Skeletal muscle satellite cell (primary cell): ENCODE data around the gene CPA1.
A peak's percentile ranks its signal among the peaks of the same experiment; 100 is the strongest.

Source experiments
- H3K27me3 ChIP-seq: 2 replicates; pipeline ENCODE4 v1.7.0; 2013; ENCODE audit warnings: low read length; ENCODE audit not compliant: control insufficient read depth, insufficient read depth
- H3K36me3 ChIP-seq: 2 replicates; pipeline ENCODE4 v1.7.0; 2013; ENCODE audit warnings: mild to moderate bottlenecking, control low read depth, low read length; ENCODE audit not compliant: insufficient read depth
- H3K4me1 ChIP-seq: 2 replicates; pipeline ENCODE4 v1.7.0; 2013; ENCODE audit warnings: low read length; ENCODE audit not compliant: control insufficient read depth, insufficient read depth
- H3K4me2 ChIP-seq: 2 replicates; pipeline ENCODE4 v1.7.0; 2013; ENCODE audit warnings: mild to moderate bottlenecking, low read length
- H3K4me3 ChIP-seq: 2 replicates; pipeline ENCODE4 v1.7.0; 2013; ENCODE audit warnings: low read length
- H3K9ac ChIP-seq: 2 replicates; pipeline ENCODE4 v1.7.0; 2013; ENCODE audit warnings: mild to moderate bottlenecking, low read depth, low read length, moderate library complexity
- H3K9me3 ChIP-seq: replicated peaks from 2 replicates; pipeline ENCODE4 v1.7.0; 2013; ENCODE audit warnings: mild to moderate bottlenecking, control low read depth, low read length

CPA1 gene

GRCh38 chr7:130420943-130421578 lies 40.8 kb downstream of the CPA1 start:
- Histone ChIP-seq H3K4me1 (peaks cover 3% of the 10 kb centered on the region), H3K9ac (no peak overlapping the region), H3K36me3 (no peaks in the 10 kb centered on the region)

GRCh38 chr7:130421684-130422083 lies 41.4 kb downstream of the CPA1 start:
- Histone ChIP-seq H3K27me3 (no peaks in the 10 kb centered on the region), H3K4me3 (no peak overlapping the region), H3K36me3 (no peaks in the 10 kb centered on the region), H3K4me2 (no peak overlapping the region), H3K4me1 (peaks cover 3% of the 10 kb centered on the region), H3K9ac (no peak overlapping the region), H3K9me3 (no peaks in the 10 kb centered on the region)

More at GRCh38 chr7:130420943-130421578, 40.8 kb downstream of the CPA1 start:
- Histone ChIP-seq H3K9me3 (no peaks in the 10 kb centered on the region), H3K4me2 (no peak overlapping the region), H3K4me3 (no peak overlapping the region), H3K27me3 (no peaks in the 10 kb centered on the region)

GRCh38 chr7:130423501-130424037 lies 43.3 kb downstream of the CPA1 start:
- no peak overlapping the region for H3K9ac ChIP-seq
- H3K27me3 ChIP-seq = no peaks in the 10 kb centered on the region
- H3K4me2 ChIP-seq = no peak overlapping the region
- H3K4me1 ChIP-seq = peaks cover 3% of the 10 kb centered on the region
- no peak overlapping the region for H3K4me3 ChIP-seq
- no peaks in the 10 kb centered on the region for H3K9me3 ChIP-seq
- peaks cover 4% of the 10 kb centered on the region for H3K36me3 ChIP-seq

GRCh38 chr7:130425796-130426195 lies 45.5 kb downstream of the CPA1 start:
- peaks cover 4% of the 10 kb centered on the region for H3K36me3 ChIP-seq
- H3K4me2 ChIP-seq = no peak overlapping the region
- no peaks in the 10 kb centered on the region for H3K27me3 ChIP-seq
- no peak overlapping the region for H3K4me3 ChIP-seq
- no peak overlapping the region for H3K9ac ChIP-seq
- no peaks in the 10 kb centered on the region for H3K9me3 ChIP-seq
- peaks cover 15% of the 10 kb centered on the region for H3K4me1 ChIP-seq

GRCh38 chr7:130426564-130426963 lies 46.3 kb downstream of the CPA1 start:
- Histone ChIP-seq H3K4me2 (no peak overlapping the region), H3K36me3 (peaks cover 4% of the 10 kb centered on the region), H3K4me3 (no peak overlapping the region), H3K4me1 (peaks cover 20% of the 10 kb centered on the region), H3K27me3 (no peaks in the 10 kb centered on the region), H3K9ac (no peak overlapping the region), H3K9me3 (no peaks in the 10 kb centered on the region)

GRCh38 chr7:130429019-130429418 lies 48.7 kb downstream of the CPA1 start:
- Histone ChIP-seq H3K9ac (no peak overlapping the region), H3K9me3 (no peaks in the 10 kb centered on the region), H3K4me2 (no peak overlapping the region), H3K36me3 (peaks cover 4% of the 10 kb centered on the region), H3K4me1 (peaks cover 37% of the 10 kb centered on the region), H3K27me3 (no peaks in the 10 kb centered on the region), H3K4me3 (no peak overlapping the region)

DNA sequence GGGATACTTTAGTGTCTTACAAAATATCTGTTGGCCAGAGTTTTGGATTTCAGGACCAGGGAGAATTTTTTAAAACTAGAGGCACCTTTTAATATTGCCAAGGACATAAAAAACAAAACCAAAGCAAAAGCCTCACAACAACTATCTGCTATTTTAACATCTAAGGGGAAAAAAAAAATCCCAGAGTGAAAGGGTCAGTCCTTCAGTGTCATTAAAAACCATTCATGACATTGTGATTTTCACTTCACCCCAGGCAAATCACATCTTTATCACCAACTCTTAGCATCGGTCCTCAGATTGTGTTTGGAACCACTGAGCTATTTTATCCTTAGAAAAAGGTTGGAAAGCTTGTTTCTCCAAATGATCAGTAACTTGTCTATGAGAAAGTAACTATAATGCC lies 49.8 kb downstream of the CPA1 start:
- Histone ChIP-seq H3K4me1 (peaks cover 37% of the 10 kb centered on the region), H3K36me3 (peaks cover 4% of the 10 kb centered on the region), H3K9ac (peak overlapping the region; percentile 58), H3K4me2 (peak overlapping the region; percentile 75), H3K9me3 (no peaks in the 10 kb centered on the region), H3K4me3 (peak overlapping the region; percentile 48), H3K27me3 (no peaks in the 10 kb centered on the region)

DNA sequence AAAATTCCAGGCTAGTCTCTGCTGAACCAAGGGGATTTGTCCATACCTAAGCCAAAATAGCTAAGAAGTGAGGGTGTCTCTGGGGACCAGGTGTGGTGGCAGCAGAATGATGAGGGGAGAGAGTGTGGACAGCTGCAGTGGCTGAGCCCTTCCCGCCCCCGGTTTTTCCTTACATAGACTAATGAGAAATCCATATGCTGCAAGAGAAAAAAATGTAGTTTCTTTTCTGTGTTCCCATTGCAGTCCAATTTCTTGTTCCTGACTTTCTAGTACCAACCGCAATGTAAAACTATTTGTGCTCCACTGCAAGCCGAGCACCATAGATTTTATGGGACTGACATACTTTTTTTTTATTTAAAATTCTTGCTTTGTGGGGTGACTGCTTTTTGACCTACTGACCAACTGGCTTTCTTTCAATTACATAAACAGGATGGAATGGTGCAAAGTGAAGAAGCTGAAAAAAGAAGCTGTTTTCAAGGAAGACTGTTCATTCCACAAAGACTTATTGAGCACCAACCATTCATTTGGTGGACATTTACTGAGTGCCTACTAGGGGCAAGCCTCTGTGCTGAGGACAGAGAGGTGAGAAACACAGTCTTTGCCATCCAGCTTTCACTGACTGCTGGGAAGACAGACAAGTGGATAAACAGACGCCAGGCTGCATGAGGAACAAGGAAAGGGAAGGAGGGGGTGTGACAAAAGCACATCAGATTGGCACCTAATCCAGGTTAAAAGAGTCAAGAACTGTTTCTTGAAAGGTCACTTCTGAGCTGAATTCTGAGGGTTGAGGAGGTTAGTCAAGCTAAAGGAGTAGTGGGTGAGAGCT lies 50.8 kb downstream of the CPA1 start:
- no peaks in the 10 kb centered on the region for H3K9me3 ChIP-seq
- peak overlapping the region; percentile 75 for H3K4me2 ChIP-seq
- no peaks in the 10 kb centered on the region for H3K27me3 ChIP-seq
- peak overlapping the region; percentile 58 for H3K9ac ChIP-seq
- H3K4me1 ChIP-seq = peaks cover 37% of the 10 kb centered on the region
- peaks cover 4% of the 10 kb centered on the region for H3K36me3 ChIP-seq
- peak overlapping the region; percentile 48 for H3K4me3 ChIP-seq

DNA sequence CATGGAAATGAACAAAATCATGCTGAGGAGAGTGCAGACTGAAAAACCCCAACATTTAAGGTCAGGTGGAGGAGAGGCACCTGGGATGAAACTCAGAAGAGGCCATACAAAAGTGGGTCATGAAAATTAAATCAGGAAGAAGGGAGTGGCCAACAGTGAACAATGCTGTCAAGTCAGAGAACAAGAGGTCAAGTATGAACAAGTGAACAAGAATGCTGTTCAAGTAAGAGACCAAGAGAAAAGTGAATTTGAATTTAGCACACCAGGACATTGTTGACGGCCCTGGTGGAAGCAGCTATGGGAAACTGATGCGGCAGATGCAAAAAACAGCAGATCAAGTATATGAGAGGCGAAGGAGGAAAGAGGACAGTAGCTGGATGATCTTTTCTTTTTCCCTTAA lies 52.6 kb downstream of the CPA1 start:
- H3K4me2 ChIP-seq = peak overlapping the region; percentile 14
- no peak overlapping the region for H3K4me3 ChIP-seq
- H3K4me1 ChIP-seq = peaks cover 37% of the 10 kb centered on the region

GRCh38 chr7:130433301-130433700 lies 53.0 kb downstream of the CPA1 start:
- H3K36me3 ChIP-seq = no peaks in the 10 kb centered on the region
- no peak overlapping the region for H3K9ac ChIP-seq
- H3K4me2 ChIP-seq = peak overlapping the region; percentile 14
- no peak overlapping the region for H3K4me3 ChIP-seq
- H3K4me1 ChIP-seq = peaks cover 37% of the 10 kb centered on the region
- no peaks in the 10 kb centered on the region for H3K27me3 ChIP-seq
- H3K9me3 ChIP-seq = no peaks in the 10 kb centered on the region

More for the DNA sequence above, 52.6 kb downstream of the CPA1 start:
- Histone ChIP-seq H3K27me3 (no peaks in the 10 kb centered on the region), H3K9me3 (no peaks in the 10 kb centered on the region), H3K9ac (no peak overlapping the region), H3K36me3 (no peaks in the 10 kb centered on the region)

DNA sequence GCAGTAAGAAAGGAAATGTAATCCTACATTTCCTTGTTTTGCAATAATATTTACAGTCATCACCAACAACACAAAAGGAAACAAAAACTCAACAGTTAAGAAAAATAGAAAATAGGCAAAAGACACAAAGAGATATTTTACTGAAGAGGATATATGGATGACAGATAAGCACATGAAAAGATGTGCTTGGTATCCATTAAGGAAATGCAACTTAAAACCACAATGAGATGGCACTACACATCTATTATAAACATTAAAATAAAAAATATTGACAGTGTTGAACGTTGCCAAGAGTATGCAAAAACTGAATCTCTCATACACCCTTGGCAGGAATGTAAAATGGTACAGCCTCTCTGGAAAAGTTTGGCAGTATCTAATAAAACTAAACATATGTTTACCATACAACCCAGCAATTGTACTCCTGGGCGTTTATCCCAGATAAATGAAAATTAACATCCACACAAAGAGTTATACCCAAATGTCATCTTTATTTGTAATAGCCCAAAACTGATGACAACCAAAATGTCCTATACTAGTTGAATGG lies 55.1 kb downstream of the CPA1 start:
- H3K9ac ChIP-seq = no peak overlapping the region
- no peaks in the 10 kb centered on the region for H3K9me3 ChIP-seq
- peaks cover 32% of the 10 kb centered on the region for H3K4me1 ChIP-seq

More for the DNA sequence above, 55.1 kb downstream of the CPA1 start:
- H3K36me3 ChIP-seq = no peaks in the 10 kb centered on the region
- H3K4me3 ChIP-seq = no peak overlapping the region
- H3K27me3 ChIP-seq = no peaks in the 10 kb centered on the region
- H3K4me2 ChIP-seq = no peak overlapping the region
